GM12878 (cell line): Measurements from ENCODE around the gene GZMM. TPM values are rescaled to one million over a fixed set of nuclear protein-coding genes. Genes with fewer than 3 reads are reported as not detected.

Source experiments
- ASH2L ChIP-seq: fragments of 300-600, 200-600 bp; sonication (generic); IDR thresholded peaks from 2 replicates; pipeline ENCODE4 v1.6.1; 2017; ENCODE audit warnings: low read depth, mild to moderate bottlenecking, borderline replicate concordance
- BHLHE40 ChIP-seq, 2 experiments: fragments of 450-650 bp in 1 of 2; IDR thresholded peaks; 2 replicates each; pipeline ENCODE4 v1.6.1; 2011 to 2017; ENCODE audit warnings: low read depth in 2 of 2, borderline replicate concordance in 1 of 2, improper control_type of control experiment in 1 of 2, low read length in 1 of 2, mild to moderate bottlenecking in 1 of 2
- DPF2 ChIP-seq: fragments of 450-650 bp; IDR thresholded peaks from 2 replicates; pipeline ENCODE4 v1.6.1; 2017; ENCODE audit warnings: mild to moderate bottlenecking
- EZH2 ChIP-seq: IDR thresholded peaks from 2 replicates; pipeline ENCODE4 v1.6.1; 2012; ENCODE audit warnings: low read depth, mild to moderate bottlenecking, control low read depth, inconsistent platforms, low read length, borderline replicate concordance; ENCODE audit not compliant: control insufficient read depth
- HDAC2 ChIP-seq: fragments of 200-600 bp; sonication (generic); IDR thresholded peaks from 2 replicates; pipeline ENCODE4 v1.6.1; 2017
- HDGF ChIP-seq: fragments of 450-650 bp; IDR thresholded peaks from 2 replicates; pipeline ENCODE4 v1.6.1; 2016; ENCODE audit warnings: antibody characterized with exemption
- NFYA ChIP-seq: IDR thresholded peaks from 2 replicates; pipeline ENCODE4 v1.6.1; 2011; ENCODE audit warnings: low read depth, mild to moderate bottlenecking, low read length, improper control_type of control experiment, borderline replicate concordance
- SPI1 ChIP-seq: IDR thresholded peaks from 2 replicates; pipeline ENCODE4 v1.6.1; 2011; ENCODE audit warnings: low read depth, mild to moderate bottlenecking, low read length, moderate library complexity, borderline replicate concordance; ENCODE audit not compliant: insufficient read depth
- TARDBP ChIP-seq: IDR thresholded peaks from 2 replicates; pipeline ENCODE4 v1.6.1; 2016; ENCODE audit warnings: borderline replicate concordance
- TCF12 ChIP-seq: IDR thresholded peaks from 2 replicates; pipeline ENCODE4 v1.6.1; 2011; ENCODE audit warnings: low read depth, mild to moderate bottlenecking, low read length
- YY1 ChIP-seq: IDR thresholded peaks from 2 replicates; pipeline ENCODE4 v1.6.1; 2011; ENCODE audit warnings: low read depth, mild to moderate bottlenecking, low read length
- ZNF217 ChIP-seq: fragments of 450-650 bp; IDR thresholded peaks from 2 replicates; pipeline ENCODE4 v1.6.1; 2017; ENCODE audit warnings: antibody characterized with exemption, mild to moderate bottlenecking
- ZSCAN29 ChIP-seq: fragments of 450-650 bp; IDR thresholded peaks from 2 replicates; pipeline ENCODE4 v1.6.1; 2017; ENCODE audit warnings: mild to moderate bottlenecking, moderate library complexity
- polyA plus RNA-seq, 11 experiments: library from polyadenylated mRNA; depleted of rRNA in 4 of 11; unstranded in 6 of 11; stranded (reverse) in 5 of 11; fragments of >200 nt; fragmentation: Nextera tagmentation in 4 of 11; fragmentation: Illumina TruSeq in 1 of 11; extraction: Ambion mirVana in 4 of 11; extraction: Trizol in 1 of 11; gene quantifications; 1 replicate in 1 of 11; 2 replicates in 10 of 11; pipeline versions ENCODE4 v1.2.1 to v1.2.3, GENCODE V29; 2011 to 2016; ENCODE audit warnings: inconsistent platforms in 2 of 11, missing spikeins in 2 of 11, low read depth in 1 of 11
- total RNA-seq, 4 experiments: library from RNA; depleted of rRNA in 3 of 4; stranded (reverse); fragments of >200 nt in 3 of 4; fragmentation: Illumina TruSeq in 1 of 4; extraction: Trizol in 1 of 4; gene quantifications; 2 replicates each; pipeline versions ENCODE4 v1.2.1 to v1.2.3, GENCODE V29; 2013 to 2021
- TF ChIP-seq, protein P1 (sequence below): fragments of 450-650 bp; formaldehyde crosslinking; IDR thresholded peaks from 2 replicates; pipeline ENCODE4 v1.5.0; 2022; ENCODE audit warnings: mild to moderate bottlenecking, missing genetic modification characterization
- TF ChIP-seq, protein P2 (sequence below): IDR thresholded peaks from 2 replicates; pipeline ENCODE4 v1.6.1; 2012; ENCODE audit warnings: low read length, inconsistent platforms
- TF ChIP-seq, protein P3 (sequence below): fragments of 450-650 bp; IDR thresholded peaks from 2 replicates; pipeline ENCODE4 v1.6.1; 2017; ENCODE audit warnings: mild to moderate bottlenecking
- TF ChIP-seq, protein P4 (sequence below): fragments of 450-650 bp; IDR thresholded peaks from 2 replicates; pipeline ENCODE4 v1.6.1; 2016; ENCODE audit warnings: mild to moderate bottlenecking
- TF ChIP-seq, protein P5 (sequence below): fragments of 150-350 bp; IDR thresholded peaks from 2 replicates; pipeline ENCODE4 v1.6.1; 2016; ENCODE audit warnings: low read depth, low read length

The GZMM gene
- total and polyA plus RNA-seq, 10 of the 15 experiments (the other 5 are each of a cell fraction or from before 2014, with no cell fraction given): 0.09 to 0.48 (median 0.23) TPM; not detected in 7

DNA sequence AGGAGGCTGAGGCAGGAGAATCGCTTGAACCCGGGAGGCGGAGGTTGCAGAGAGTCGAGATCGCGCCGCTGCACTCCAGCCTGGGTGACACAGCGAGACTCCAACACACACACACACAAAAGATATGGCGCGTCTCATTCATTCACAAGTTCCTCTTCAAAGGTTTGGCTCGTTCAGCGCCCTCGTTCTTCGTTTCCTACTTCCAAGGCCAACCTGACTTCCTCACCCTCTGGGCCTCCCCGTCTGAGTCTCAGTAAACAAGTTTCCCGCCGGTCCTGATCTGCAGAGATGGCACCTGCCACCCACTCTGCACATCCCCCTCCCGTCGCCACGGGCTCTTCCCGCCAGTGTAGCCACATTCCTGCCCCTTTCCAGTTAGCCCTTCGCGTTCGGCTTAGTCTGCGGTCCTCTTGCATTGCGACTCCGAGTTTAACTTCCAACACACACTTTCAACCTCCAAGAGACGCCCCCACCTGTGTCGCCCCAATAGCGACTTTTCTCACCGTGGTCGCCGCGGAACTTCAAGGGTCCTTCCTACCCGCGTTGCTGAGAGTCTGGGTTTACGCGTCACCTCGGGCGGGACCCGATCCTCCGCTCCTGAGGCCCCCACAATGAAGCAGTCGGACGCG, 27.2 kb downstream of the GZMM start (continued):
- no peak for TF ChIP-seq HDAC2
- TF ChIP-seq DPF2: peak; percentile 51; the same call in 1 of the 2 replicates
- TF ChIP-seq, protein P1, sequence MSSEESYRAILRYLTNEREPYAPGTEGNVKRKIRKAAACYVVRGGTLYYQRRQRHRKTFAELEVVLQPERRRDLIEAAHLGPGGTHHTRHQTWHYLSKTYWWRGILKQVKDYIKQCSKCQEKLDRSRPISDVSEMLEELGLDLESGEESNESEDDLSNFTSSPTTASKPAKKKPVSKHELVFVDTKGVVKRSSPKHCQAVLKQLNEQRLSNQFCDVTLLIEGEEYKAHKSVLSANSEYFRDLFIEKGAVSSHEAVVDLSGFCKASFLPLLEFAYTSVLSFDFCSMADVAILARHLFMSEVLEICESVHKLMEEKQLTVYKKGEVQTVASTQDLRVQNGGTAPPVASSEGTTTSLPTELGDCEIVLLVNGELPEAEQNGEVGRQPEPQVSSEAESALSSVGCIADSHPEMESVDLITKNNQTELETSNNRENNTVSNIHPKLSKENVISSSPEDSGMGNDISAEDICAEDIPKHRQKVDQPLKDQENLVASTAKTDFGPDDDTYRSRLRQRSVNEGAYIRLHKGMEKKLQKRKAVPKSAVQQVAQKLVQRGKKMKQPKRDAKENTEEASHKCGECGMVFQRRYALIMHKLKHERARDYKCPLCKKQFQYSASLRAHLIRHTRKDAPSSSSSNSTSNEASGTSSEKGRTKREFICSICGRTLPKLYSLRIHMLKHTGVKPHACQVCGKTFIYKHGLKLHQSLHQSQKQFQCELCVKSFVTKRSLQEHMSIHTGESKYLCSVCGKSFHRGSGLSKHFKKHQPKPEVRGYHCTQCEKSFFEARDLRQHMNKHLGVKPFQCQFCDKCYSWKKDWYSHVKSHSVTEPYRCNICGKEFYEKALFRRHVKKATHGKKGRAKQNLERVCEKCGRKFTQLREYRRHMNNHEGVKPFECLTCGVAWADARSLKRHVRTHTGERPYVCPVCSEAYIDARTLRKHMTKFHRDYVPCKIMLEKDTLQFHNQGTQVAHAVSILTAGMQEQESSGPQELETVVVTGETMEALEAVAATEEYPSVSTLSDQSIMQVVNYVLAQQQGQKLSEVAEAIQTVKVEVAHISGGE: no peak
- peak in 1 of 2 experiments; percentile 40; a peak in 1 of 4 replicates for TF ChIP-seq BHLHE40 (IDR thresholded peaks at IDR 0.05; ENCODE audit: borderline replicate concordance in 1 of 2, low read depth in 2 of 2, low read length in 1 of 2)
- TF ChIP-seq, protein P2, sequence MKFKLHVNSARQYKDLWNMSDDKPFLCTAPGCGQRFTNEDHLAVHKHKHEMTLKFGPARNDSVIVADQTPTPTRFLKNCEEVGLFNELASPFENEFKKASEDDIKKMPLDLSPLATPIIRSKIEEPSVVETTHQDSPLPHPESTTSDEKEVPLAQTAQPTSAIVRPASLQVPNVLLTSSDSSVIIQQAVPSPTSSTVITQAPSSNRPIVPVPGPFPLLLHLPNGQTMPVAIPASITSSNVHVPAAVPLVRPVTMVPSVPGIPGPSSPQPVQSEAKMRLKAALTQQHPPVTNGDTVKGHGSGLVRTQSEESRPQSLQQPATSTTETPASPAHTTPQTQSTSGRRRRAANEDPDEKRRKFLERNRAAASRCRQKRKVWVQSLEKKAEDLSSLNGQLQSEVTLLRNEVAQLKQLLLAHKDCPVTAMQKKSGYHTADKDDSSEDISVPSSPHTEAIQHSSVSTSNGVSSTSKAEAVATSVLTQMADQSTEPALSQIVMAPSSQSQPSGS: no peak
- TF ChIP-seq, protein P3, sequence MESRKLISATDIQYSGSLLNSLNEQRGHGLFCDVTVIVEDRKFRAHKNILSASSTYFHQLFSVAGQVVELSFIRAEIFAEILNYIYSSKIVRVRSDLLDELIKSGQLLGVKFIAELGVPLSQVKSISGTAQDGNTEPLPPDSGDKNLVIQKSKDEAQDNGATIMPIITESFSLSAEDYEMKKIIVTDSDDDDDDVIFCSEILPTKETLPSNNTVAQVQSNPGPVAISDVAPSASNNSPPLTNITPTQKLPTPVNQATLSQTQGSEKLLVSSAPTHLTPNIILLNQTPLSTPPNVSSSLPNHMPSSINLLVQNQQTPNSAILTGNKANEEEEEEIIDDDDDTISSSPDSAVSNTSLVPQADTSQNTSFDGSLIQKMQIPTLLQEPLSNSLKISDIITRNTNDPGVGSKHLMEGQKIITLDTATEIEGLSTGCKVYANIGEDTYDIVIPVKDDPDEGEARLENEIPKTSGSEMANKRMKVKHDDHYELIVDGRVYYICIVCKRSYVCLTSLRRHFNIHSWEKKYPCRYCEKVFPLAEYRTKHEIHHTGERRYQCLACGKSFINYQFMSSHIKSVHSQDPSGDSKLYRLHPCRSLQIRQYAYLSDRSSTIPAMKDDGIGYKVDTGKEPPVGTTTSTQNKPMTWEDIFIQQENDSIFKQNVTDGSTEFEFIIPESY: no peak
- TF ChIP-seq YY1: peak; percentile 36; the same call in 1 of the 2 replicates
- 0 out of 2 replicates have a peak, but pooled peaks have one; percentile 27 for TF ChIP-seq TCF12
- TF ChIP-seq, protein P4, sequence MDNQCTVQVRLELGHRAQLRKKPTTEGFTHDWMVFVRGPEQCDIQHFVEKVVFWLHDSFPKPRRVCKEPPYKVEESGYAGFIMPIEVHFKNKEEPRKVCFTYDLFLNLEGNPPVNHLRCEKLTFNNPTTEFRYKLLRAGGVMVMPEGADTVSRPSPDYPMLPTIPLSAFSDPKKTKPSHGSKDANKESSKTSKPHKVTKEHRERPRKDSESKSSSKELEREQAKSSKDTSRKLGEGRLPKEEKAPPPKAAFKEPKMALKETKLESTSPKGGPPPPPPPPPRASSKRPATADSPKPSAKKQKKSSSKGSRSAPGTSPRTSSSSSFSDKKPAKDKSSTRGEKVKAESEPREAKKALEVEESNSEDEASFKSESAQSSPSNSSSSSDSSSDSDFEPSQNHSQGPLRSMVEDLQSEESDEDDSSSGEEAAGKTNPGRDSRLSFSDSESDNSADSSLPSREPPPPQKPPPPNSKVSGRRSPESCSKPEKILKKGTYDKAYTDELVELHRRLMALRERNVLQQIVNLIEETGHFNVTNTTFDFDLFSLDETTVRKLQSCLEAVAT: 0 out of 2 replicates have a peak, but pooled peaks have one; percentile 54
- TF ChIP-seq HDGF: peak; percentile 94
- TF ChIP-seq ZNF217: no peak; the same call in 1 of the 2 replicates
- TF ChIP-seq ZSCAN29: no peak
- TF ChIP-seq SPI1: peak; percentile 49; the same call in 1 of the 2 replicates
- TF ChIP-seq EZH2: no peak
- no peak for TF ChIP-seq NFYA
- TF ChIP-seq ASH2L: no peak
- TF ChIP-seq TARDBP: no peak
- TF ChIP-seq, protein P5, sequence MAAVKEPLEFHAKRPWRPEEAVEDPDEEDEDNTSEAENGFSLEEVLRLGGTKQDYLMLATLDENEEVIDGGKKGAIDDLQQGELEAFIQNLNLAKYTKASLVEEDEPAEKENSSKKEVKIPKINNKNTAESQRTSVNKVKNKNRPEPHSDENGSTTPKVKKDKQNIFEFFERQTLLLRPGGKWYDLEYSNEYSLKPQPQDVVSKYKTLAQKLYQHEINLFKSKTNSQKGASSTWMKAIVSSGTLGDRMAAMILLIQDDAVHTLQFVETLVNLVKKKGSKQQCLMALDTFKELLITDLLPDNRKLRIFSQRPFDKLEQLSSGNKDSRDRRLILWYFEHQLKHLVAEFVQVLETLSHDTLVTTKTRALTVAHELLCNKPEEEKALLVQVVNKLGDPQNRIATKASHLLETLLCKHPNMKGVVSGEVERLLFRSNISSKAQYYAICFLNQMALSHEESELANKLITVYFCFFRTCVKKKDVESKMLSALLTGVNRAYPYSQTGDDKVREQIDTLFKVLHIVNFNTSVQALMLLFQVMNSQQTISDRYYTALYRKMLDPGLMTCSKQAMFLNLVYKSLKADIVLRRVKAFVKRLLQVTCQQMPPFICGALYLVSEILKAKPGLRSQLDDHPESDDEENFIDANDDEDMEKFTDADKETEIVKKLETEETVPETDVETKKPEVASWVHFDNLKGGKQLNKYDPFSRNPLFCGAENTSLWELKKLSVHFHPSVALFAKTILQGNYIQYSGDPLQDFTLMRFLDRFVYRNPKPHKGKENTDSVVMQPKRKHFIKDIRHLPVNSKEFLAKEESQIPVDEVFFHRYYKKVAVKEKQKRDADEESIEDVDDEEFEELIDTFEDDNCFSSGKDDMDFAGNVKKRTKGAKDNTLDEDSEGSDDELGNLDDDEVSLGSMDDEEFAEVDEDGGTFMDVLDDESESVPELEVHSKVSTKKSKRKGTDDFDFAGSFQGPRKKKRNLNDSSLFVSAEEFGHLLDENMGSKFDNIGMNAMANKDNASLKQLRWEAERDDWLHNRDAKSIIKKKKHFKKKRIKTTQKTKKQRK: no peak
